HepG2 (cell line): ENCODE data around the gene NAA16. TPM values are rescaled to one million over a fixed set of nuclear protein-coding genes. Genes with fewer than 3 reads are reported as not detected.

Source experiments
- ATF4 ChIP-seq, 2 experiments: fragments of 450-650 bp in 1 of 2; sonication (generic) in 1 of 2; formaldehyde crosslinking; IDR thresholded peaks; 2 replicates each; pipeline versions ENCODE4 v1.5.0 to v1.8.0; 2020 to 2022; ENCODE audit warnings: mild to moderate bottlenecking in 1 of 2, missing genetic modification reagents in 1 of 2
- BCL6 ChIP-seq: IDR thresholded peaks from 2 replicates; pipeline ENCODE4 v1.6.1; 2016; ENCODE audit warnings: missing genetic modification reagents, missing compliant biosample characterization
- CBX5 ChIP-seq: sonication (generic); formaldehyde crosslinking; IDR thresholded peaks from 2 replicates; pipeline ENCODE4 v1.4.0; 2020; ENCODE audit warnings: missing genetic modification reagents, borderline replicate concordance
- CREM ChIP-seq, 2 experiments: sonication (generic) in 1 of 2; formaldehyde crosslinking in 1 of 2; IDR thresholded peaks; 2 replicates each; pipeline versions ENCODE4 v1.4.0 to v1.6.1; 2016 to 2020; ENCODE audit warnings: antibody characterized with exemption in 1 of 2, mild to moderate bottlenecking in 1 of 2, missing genetic modification reagents in 1 of 2
- GMEB1 ChIP-seq: sonication (generic); formaldehyde crosslinking; IDR thresholded peaks from 2 replicates; pipeline ENCODE4 v1.5.1; 2020; ENCODE audit warnings: missing genetic modification reagents, mild to moderate bottlenecking, borderline replicate concordance
- GMEB2 ChIP-seq: IDR thresholded peaks from 2 replicates; pipeline ENCODE4 v1.6.1; 2016; ENCODE audit warnings: missing biosample characterization, missing genetic modification reagents, low read depth
- IKZF4 ChIP-seq: sonication (generic); formaldehyde crosslinking; IDR thresholded peaks from 2 replicates; pipeline ENCODE4 v1.5.1; 2020; ENCODE audit warnings: borderline replicate concordance, mild to moderate bottlenecking, low read depth, missing genetic modification reagents; ENCODE audit errors: not compliant biosample characterization
- KMT2A ChIP-seq: sonication (generic); formaldehyde crosslinking; IDR thresholded peaks from 2 replicates; pipeline ENCODE4 v1.4.0; 2020; ENCODE audit warnings: missing genetic modification reagents
- MXD3 ChIP-seq: IDR thresholded peaks from 2 replicates; pipeline ENCODE4 v1.6.1; 2016; ENCODE audit warnings: mild to moderate bottlenecking, missing biosample characterization, missing genetic modification reagents
- NFYC ChIP-seq: IDR thresholded peaks from 2 replicates; pipeline ENCODE4 v1.6.1; 2016; ENCODE audit warnings: missing genetic modification reagents, missing compliant biosample characterization
- PHF20 ChIP-seq: sonication (generic); formaldehyde crosslinking; IDR thresholded peaks from 2 replicates; pipeline ENCODE4 v1.5.0; 2020; ENCODE audit warnings: mild to moderate bottlenecking, missing genetic modification reagents
- PRDM10 ChIP-seq: sonication (generic); formaldehyde crosslinking; IDR thresholded peaks from 2 replicates; pipeline ENCODE4 v1.4.0; 2020; ENCODE audit warnings: low read depth, missing genetic modification reagents
- TAF1 ChIP-seq: sonication (generic); formaldehyde crosslinking; IDR thresholded peaks from 2 replicates; pipeline ENCODE4 v1.4.0; 2020; ENCODE audit warnings: missing genetic modification reagents
- TEAD3 ChIP-seq: optimal IDR thresholded peaks from 2 replicates; pipeline ENCODE3; 2016; ENCODE audit warnings: borderline replicate concordance
- ZNF274 ChIP-seq: sonication (generic); formaldehyde crosslinking; IDR thresholded peaks from 2 replicates; pipeline ENCODE4 v1.5.1; 2020; ENCODE audit warnings: mild to moderate bottlenecking, missing genetic modification reagents
- ZNF292 ChIP-seq: sonication (generic); formaldehyde crosslinking; IDR thresholded peaks from 2 replicates; pipeline ENCODE4 v1.8.1; 2022; ENCODE audit warnings: mild to moderate bottlenecking, low read depth, missing genetic modification reagents, borderline replicate concordance
- ZNF580 ChIP-seq: IDR thresholded peaks from 2 replicates; pipeline ENCODE4 v1.6.1; 2016; ENCODE audit warnings: low read depth, borderline replicate concordance
- ZNF709 ChIP-seq: sonication (generic); formaldehyde crosslinking; IDR thresholded peaks from 2 replicates; pipeline ENCODE4 v1.5.0; 2020; ENCODE audit warnings: mild to moderate bottlenecking, missing genetic modification reagents
- polyA plus RNA-seq, 8 experiments: library from polyadenylated mRNA; depleted of rRNA in 3 of 8; stranded (reverse) in 7 of 8; unstranded in 1 of 8; fragments of >200 nt; fragmentation: Illumina TruSeq in 4 of 8; extraction: Trizol in 4 of 8; gene quantifications; 2 replicates each; pipeline versions ENCODE4 v1.2.1 to v1.2.3, GENCODE V29; 2011 to 2016; ENCODE audit warnings: low read depth in 4 of 8, missing spikeins in 1 of 8, mixed read lengths in 1 of 8; ENCODE audit not compliant: insufficient read depth in 1 of 8
- total RNA-seq, 5 experiments: library from RNA; depleted of rRNA; stranded (reverse); fragments of >200 nt; fragmentation: Illumina TruSeq; extraction: Trizol; gene quantifications; 2 replicates each; pipeline ENCODE4 v1.2.3, GENCODE V29; 2016; ENCODE audit warnings: low read depth in 1 of 5

The NAA16 gene
- total and polyA plus RNA-seq, 2 of the 13 experiments (the other 11 are each of a cell fraction or from before 2014, with no cell fraction given): 9.2 to 15.1 TPM

GRCh38 chr13:41263261-41263971 is 47.7 kb upstream of the NAA16 start, which contains the start of gene MTRF1 (continued):
- TF ChIP-seq PHF20: peak; percentile 87
- TF ChIP-seq ZNF274 (CRISPR knock-in tag): no peak
- peak; percentile 24; the same call in 1 of the 2 replicates for TF ChIP-seq CBX5 (CRISPR knock-in tag)
- TF ChIP-seq KMT2A: peak; percentile 69
- TF ChIP-seq TAF1 (CRISPR knock-in tag): peak; percentile 68
- TF ChIP-seq MXD3: peak; percentile 43; the same call in 1 of the 2 replicates
- peak; percentile 24 for TF ChIP-seq TEAD3 (CRISPR knock-in tag)
- TF ChIP-seq ATF4 (CRISPR knock-in tag; IDR thresholded peaks at IDR 0.05): peak in 1 of 2 experiments; percentile 20; a peak in 1 of 4 replicates
- 0 out of 2 replicates have a peak, but pooled peaks have one; percentile 11 for TF ChIP-seq NFYC (CRISPR knock-in tag)
- no peak for TF ChIP-seq ZNF709 (CRISPR knock-in tag)
- no peak for TF ChIP-seq BCL6 (CRISPR knock-in tag)
- peak; percentile 94 for TF ChIP-seq CREM (IDR thresholded peaks at IDR 0.05)
- TF ChIP-seq CREM (CRISPR knock-in tag; IDR thresholded peaks at IDR 0.05): no peak
- peak; percentile 62; the same call in 1 of the 2 replicates for TF ChIP-seq GMEB1 (CRISPR knock-in tag)
- TF ChIP-seq ZNF292 (CRISPR knock-in tag): 0 out of 2 replicates have a peak, but pooled peaks have one; percentile 36
- TF ChIP-seq IKZF4: peak; percentile 26
- TF ChIP-seq ZNF580 (CRISPR knock-in tag): 0 out of 2 replicates have a peak, but pooled peaks have one; percentile 38
- TF ChIP-seq GMEB2 (CRISPR knock-in tag): peak; percentile 45; the same call in 1 of the 2 replicates
- 0 out of 2 replicates have a peak, but pooled peaks have one; percentile 31 for TF ChIP-seq PRDM10 (CRISPR knock-in tag)
